ENCODE data around the gene USP22. TPM values are rescaled to one million over a fixed set of nuclear protein-coding genes. Genes with fewer than 3 reads are reported as not detected.

Gene USP22
- total and polyA plus RNA-seq, 2 of the 8 experiments (the other 6 are each of a cell fraction or from before 2014, with no cell fraction given) = 221 to 316 TPM

GRCh38 chr17:20996724-20997615, 45.8 kb downstream of the USP22 start:
- no peaks in the 10 kb centered on the region for H3K79me2 ChIP-seq (ENCODE audit: control insufficient read depth in 1 of 2, insufficient read depth in 2 of 2, low read length in 2 of 2)
- H2BK20ac ChIP-seq (ENCODE audit: low read length) = no peak overlapping the region
- no peak overlapping the region for H2AK5ac ChIP-seq (ENCODE audit: low read depth, low read length)
- no peak overlapping the region for H4K5ac ChIP-seq (ENCODE audit: insufficient read length, low read depth, low read length)
- H3K23me2 ChIP-seq (ENCODE audit: low read depth, low read length) = no peaks in the 10 kb centered on the region
- H2BK120ac ChIP-seq (replicated peaks; ENCODE audit: low read depth, low read length) = no peak overlapping the region
- H4K91ac ChIP-seq (replicated peaks; ENCODE audit: insufficient read length, low read length) = no peak overlapping the region
- H2BK12ac ChIP-seq (ENCODE audit: low read depth, low read length) = no peak overlapping the region
- peaks cover 0 to 5% (median 3%) of the 10 kb centered on the region in 4 experiments; a peak in 4 of 7 replicates for H3K4me1 ChIP-seq (replicated peaks in 1 of 4; ENCODE audit: control insufficient read depth in 3 of 4, insufficient read depth in 4 of 4, low read length in 3 of 4)
- ChIA-PET POLR2A (ENCODE audit: partially characterized antibody) (interaction anchor here (0.9 to 2.2 kb wide), 7 partner anchors 9 to 129 kb away, joined by 3 to 10 read pairs (median 3); partner anchors contain the start of gene USP22), CTCF (ENCODE audit: partially characterized antibody) (interaction anchor here (0.6 kb wide), 1 partner anchor 27 kb away, joined by 4 read pairs; no protein-coding TSS in a partner anchor)
- no peak overlapping the region for H3K27ac ChIP-seq (ENCODE audit: low read depth, low read length)
- H3K23ac ChIP-seq (ENCODE audit: insufficient read length) = no peak overlapping the region
- H3K9ac ChIP-seq (replicated peaks in 1 of 4; ENCODE audit: extremely low read depth in 1 of 4, low read depth in 3 of 4, low read length in 3 of 4) = no peak overlapping the region
- peaks cover 7 to 21% (median 8%) of the 10 kb centered on the region in 4 experiments for H3K36me3 ChIP-seq (ENCODE audit: control insufficient read depth in 2 of 4, insufficient read depth in 4 of 4, low read length in 3 of 4)
- H3K14ac ChIP-seq (ENCODE audit: insufficient read length) = no peak overlapping the region
- H2AFZ ChIP-seq (ENCODE audit: low read length) = no peak overlapping the region
- H2BK15ac ChIP-seq (ENCODE audit: low read length) = no peak overlapping the region
- no peak overlapping the region for H3K4me3 ChIP-seq (ENCODE audit: extremely low read depth in 1 of 4, insufficient read depth in 2 of 4, low read depth in 3 of 4, low read length in 4 of 4)
- FAIRE-seq = no peak
- H3K9me3 ChIP-seq (ENCODE audit: insufficient read depth in 2 of 2, low read depth in 1 of 2, low read length in 1 of 2) = peaks cover 0 to 5% of the 10 kb centered on the region in 2 experiments; a peak in 1 of 4 replicates
- no peak overlapping the region for H3K18ac ChIP-seq (ENCODE audit: extremely low read depth, low read length)
- H4K8ac ChIP-seq (ENCODE audit: extremely low read depth, insufficient read depth, low read length) = no peak overlapping the region
- H2BK5ac ChIP-seq (ENCODE audit: low read depth, low read length) = no peak overlapping the region
- H3K79me1 ChIP-seq (ENCODE audit: low read depth, low read length) = no peaks in the 10 kb centered on the region; the same call in none of the 2 replicates
- H3K4ac ChIP-seq (replicated peaks; ENCODE audit: insufficient read length, low read depth, low read length) = no peak overlapping the region
- no peak for DNase-seq (ENCODE audit: low read depth in 1 of 2, low spot score in 2 of 2)
- H4K20me1 ChIP-seq (replicated peaks in 1 of 2; ENCODE audit: control insufficient read depth in 1 of 2, insufficient read depth in 2 of 2, low read length in 2 of 2) = peaks cover 12 to 17% of the 10 kb centered on the region in 2 experiments
- no peaks in the 10 kb centered on the region for H3K27me3 ChIP-seq (replicated peaks in 1 of 4; ENCODE audit: control insufficient read depth in 3 of 4, extremely low read depth in 1 of 4, insufficient read depth in 3 of 4, low read length in 3 of 4)
- no peak overlapping the region for H3K4me2 ChIP-seq (ENCODE audit: insufficient read depth in 1 of 2, low read depth in 2 of 2, low read length in 2 of 2)
- no peak for TF ChIP-seq TAF1 (IDR thresholded peaks at IDR 0.05; ENCODE audit: low read depth, low read length)
- no peak for TF ChIP-seq GTF2F1 (IDR thresholded peaks at IDR 0.05; ENCODE audit: borderline replicate concordance, low read depth, low read length)
- TF ChIP-seq CEBPB (IDR thresholded peaks at IDR 0.05; ENCODE audit: low read depth, low read length) = no peak
- TF ChIP-seq SP4 (IDR thresholded peaks at IDR 0.05; ENCODE audit: low read length) = no peak
- H3K56ac ChIP-seq (replicated peaks; ENCODE audit: insufficient read length, low read depth, low read length) = no peak overlapping the region
- WGBS, 2 experiments (ENCODE audit: extremely low coverage in 1 of 2, insufficient coverage in 1 of 2, insufficient read length in 1 of 2, insufficient replicate concordance in 2 of 2, low coverage in 1 of 2, low lambda C conversion rate in 2 of 2, missing lambda C conversion rate in 1 of 2) = 83% methylated on average over 10 of the region's 12 CpGs; no CpG with 5 or more reads in 1 of the 2 experiments

Data from H1 (cell line).